Activated naive CD8-positive, alpha-beta T cell treated with anti-CD3 and anti-CD28 coated beads, Interleukin-2, amount 50 U/mL, for 16 hours (primary cell): Measurements from ENCODE around the gene PGAP3.

ENCODE experiments used
- DNase-seq: peaks from one replicate; pipeline ENCODE4 v3.0.0-alpha.2; 2020; ENCODE audit warnings: low read depth, low spot score

The PGAP3 gene

DNA sequence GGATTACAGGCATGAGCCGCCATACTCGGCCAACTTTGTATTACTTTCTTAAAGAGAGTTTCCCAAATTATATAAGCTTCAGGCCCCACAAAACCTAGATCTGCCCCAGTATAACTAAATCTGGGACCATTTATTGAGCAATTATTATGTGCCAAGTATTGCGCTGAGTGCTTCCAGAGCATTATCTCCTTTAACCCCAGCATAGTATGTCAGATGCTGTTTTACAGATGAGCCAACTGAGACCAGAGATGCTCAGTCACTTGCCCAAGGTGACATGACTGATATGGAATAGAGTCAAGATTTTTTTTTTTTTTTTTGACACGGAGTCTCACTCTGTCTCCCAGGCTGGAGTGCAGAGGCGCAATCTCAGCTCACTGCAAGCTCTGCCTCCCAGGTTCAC, 10.1 kb upstream of the PGAP3 start:
- no peak for DNase-seq

DNA sequence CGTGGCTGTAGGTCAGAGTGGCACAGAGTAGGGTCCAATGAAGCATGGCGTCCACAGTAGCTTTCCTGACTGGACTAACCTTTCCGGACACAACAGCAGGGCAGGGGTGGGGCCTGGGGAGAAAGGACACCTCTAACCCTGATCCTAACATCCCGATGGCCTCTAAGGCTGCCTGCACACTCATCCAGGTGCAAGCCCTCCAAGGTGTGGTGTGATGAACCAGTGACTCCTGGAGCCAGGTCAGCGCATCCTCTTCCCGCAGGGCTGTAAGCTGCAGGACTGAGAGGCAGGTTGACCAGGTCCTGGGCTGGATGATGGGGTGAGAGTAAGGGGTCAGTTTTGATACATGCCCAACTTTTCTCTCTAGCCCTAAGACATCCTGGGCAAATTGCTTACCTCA, 8.9 kb upstream of the PGAP3 start:
- DNase-seq, result no peak

DNA sequence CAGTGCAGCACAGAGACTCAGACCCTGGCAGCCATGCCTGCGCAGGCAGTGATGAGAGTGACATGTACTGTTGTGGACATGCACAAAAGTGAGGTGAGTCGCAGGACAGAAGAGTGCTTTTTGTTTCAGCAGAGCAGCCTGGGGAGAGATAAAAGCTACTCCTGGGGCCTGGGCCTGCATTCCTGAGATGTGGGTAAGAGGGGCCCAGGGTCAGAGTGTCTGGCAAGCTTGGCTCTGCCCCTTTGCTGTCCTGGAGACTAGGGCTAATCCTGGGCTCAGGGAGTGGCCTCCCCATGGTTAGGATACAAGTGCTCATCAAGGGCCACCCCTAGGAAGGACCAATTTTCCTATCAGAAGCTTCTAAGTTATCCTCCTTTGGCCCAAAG, 7.2 kb upstream of the PGAP3 start:
- DNase-seq, result no peak

DNA sequence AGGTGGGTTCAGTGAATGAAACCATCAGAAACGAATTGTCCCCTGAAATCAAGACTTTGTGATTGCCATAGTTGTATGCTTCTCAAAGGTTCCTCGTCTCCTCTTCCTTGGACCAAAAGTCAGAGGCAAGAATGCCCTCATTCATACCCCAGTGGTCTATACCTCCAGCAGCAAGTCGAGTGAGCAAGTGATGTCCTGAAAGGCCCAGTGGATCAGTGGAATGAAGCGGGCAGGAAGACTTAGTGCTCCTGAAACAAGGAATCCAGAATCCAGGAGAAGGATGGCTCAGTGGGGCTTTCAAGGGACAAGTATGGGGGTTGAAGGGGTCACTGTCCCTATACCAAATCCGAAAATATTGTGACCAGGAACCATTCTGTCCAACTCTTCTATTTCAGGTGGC, 6.7 kb upstream of the PGAP3 start:
- no peak for DNase-seq

DNA sequence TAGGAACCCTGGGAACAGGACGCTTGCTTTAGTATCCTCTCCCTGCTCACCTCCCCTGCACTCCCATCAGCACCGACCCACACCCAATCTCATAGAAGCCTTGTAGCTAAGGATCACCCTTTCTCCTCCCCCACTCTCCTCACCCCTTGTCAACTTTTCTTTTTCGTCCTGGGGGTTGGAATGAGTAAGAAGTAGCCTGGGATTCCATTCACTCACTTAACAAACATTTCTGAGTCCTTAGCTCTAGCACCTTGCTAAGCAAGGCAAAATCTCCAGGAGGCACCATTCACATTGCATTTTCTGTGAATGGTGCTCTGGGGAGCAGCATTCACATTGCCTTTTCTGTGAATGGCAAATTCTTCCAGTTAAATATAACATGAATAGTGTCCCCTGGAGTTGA, 1.1 kb upstream of the PGAP3 start:
- no peak for DNase-seq

DNA sequence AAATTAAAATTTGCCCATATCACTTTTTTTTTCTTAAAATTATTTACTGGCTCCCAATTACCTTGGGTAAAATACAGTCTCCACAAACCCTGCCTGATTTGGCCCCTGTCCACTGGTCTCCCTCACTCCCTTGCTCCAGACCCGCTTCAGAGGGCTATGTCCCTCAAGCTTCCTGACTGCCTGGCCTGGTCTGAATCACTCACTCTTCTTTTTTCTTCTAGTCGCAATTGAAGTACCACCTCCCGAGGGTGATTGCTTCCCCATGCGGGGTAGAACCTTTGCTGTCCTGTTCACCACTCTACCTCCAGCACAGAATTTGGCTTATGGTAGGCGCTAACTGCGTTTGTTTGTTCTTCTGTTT, 598 bp upstream of the PGAP3 start:
- no peak for DNase-seq

DNA sequence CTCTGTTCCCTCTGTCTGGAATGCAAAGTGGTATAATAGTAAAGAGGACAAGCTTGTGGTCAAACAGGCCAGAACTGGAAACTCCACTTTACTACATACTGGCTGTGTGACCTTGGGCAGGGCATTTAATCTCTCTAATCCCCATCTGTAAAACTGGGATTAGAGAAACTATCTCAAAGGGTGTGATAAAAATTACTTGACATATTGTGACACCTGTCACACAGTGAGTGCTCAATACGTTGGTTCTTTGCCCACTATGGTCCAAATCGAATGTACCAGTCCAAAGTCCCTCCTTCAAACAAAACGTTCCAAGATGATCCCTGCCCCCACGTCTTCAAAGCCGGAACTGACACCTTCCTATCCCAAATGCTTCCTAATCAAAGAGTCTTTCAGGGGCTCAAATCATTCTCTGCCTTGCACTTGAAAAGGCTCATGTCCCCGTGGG, 734 bp downstream of the PGAP3 start:
- no peak for DNase-seq

DNA sequence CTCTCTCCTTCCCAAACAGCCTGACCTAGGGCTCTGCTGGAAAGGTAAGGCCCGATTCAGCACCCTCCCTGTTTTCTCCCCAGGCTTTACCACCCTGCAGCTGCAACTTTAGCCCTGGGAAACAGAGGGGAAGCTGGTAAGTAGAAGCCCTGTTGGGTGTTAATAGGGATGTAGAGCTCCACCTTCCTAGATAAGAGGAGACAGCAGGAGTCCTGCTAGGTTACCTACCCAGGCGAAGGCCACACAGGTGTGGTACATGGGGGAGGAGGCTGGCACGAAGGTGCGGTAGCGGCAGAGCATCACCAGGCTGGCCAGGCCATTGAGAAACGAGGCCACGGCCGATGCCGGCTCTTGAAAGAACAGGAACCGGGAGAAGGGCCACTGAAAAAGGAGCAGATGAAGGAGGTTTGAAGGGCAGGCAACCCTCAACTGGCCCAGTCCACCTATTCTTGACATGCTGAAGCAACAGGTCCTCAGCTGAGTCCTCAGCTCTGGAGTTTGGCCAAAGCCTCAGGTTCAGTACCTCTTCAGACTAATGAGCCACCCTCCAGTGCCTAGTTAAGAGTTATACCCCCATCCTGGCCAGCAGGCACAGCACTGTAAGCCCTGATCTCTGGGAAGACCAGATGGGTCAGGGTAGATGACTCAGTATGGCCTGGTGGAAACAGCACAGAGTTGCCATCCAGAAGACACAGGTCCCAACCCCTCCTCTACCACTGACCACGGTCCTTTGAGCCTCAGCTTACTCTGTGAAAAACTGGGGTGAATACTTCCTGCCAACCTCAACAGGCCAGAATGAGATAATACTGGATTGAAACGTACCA, 3.3 kb downstream of the PGAP3 start:
- DNase-seq, result no peak

DNA sequence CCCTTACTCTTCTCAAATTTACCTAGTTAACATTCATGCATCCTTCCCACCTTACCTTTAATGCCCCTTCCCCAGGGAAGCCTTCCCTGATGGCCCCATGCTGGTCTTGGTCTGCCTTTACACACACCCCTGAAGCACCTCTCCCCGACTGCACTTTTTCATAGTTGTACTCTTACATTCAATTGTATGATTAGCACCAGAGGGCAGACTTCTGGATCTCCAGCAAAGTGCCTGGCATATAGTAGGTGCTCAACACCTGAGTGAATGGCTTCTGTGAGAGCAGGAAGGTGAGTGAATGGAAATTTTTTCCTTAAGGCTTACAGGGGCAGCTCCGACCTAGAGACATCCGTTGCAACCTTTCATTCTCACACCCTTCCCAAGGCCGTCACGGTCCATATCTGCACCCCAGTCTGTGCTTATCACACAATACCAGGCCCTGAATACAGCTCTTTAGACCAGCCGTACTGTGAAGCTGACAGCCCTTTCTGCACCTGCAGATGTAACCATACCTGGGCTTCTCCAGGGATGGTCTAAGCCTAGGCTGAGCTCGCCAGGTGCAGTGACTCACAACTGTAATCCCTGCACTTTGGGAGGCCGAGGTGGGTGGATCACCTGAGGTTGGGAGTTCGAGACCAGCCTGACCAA, 4.4 kb downstream of the PGAP3 start:
- no peak for DNase-seq

DNA sequence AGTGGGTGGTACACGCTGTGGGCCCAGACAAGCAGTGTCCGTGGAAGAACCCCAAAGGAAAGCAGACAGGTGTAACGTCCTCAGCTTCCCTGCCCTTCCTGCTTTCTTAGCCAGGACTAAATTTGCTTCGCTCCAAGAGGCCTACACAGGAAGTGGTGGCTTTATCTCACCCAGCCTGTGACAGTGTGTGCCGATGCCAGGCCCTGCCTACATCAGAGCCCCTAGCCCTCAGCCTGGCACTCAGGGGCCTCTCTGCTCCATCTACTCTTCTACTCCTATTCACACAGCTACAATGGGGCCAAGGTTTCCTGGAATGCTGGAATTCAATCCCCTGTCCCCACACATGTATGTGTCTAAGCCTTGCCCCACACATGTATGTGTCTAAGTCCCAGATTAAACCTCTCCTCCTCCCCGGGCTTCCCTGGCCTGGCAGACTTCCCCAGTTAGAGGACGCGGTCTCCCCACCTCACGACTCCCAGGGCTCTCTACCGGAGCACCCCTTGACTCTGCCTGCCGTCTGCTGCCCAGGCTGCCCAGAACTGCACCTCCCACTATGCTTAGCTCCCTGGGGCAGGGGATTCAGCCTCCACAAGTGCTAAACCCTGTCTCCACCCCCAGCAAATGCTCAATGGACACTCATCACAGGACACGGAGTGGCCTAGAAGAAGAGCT, 8.2 kb downstream of the PGAP3 start:
- DNase-seq, result no peak

DNA sequence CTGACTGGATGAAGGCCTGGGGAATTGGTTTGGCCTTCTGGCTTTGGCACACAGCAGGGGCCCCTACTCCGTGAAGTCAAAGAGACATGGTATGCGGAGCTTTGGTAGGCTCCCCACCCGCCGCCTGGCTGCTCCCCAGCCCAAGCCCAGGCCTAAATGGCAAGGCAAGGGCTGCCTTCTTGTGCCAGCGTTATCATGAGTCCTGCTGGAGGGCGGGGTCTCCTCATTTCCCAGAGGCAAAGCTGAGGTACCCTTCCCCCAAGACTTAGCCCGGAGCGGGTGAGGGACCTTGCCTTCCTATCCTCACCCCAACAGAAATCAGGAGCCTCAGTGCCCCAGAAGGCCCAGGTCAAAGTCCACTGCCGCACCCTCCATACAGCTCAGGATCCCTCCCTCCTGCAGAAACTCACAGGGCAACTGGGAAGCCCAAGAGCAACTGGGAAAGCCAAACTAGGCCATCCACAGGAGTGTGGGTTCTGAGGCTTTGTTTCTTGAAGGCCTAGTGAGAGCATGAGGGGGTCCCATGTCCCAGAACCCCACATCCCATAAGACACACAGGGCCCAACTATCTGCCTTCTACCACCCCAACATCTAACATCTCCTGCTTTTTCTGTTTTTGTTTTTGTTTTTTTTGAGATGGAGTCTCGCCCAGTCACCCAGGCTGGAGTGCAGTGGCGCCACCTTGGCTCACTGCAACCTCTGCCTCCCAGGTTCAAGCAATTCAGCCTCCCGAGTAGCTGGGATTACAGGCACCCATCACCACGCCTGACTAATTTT, 9.3 kb downstream of the PGAP3 start:
- no peak for DNase-seq

DNA sequence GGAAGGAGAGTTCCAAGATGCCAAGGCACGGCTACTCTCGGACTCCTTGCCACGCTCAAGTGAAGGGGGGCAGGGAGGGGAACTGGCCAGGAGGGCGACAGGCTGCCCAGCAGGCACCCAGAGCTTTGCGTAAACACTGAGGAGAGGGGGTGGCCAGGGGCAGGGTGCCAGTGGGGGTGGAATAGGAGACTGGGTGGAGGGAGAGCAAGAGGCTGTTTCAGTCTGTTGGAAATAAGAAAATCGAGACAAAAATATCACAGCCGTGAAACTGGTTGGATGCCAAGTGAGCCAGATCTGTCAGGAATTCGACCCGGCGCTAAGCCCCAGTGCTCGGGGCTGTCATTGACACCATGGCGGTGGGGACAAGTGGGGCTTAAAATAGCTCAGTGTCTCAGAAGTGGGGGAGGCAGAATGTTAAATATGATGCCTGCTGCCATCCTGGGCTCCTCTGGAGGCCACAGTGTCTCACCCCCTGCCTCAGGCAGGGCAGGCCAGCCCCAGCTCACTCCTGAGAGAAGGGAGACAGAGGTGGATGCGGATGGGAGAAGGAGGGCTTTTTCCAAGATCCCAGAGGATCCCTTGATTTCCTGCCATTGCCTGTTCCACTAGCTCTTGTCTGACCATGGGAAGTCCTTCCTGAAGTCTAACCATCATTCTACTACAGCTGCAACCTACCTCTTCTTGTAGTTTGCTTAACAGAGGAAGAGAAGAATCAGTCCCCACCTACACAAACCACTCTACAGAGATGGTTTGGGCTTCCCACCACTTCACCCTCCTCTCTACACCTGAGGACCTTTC, 10.1 kb downstream of the PGAP3 start:
- no peak for DNase-seq

DNA sequence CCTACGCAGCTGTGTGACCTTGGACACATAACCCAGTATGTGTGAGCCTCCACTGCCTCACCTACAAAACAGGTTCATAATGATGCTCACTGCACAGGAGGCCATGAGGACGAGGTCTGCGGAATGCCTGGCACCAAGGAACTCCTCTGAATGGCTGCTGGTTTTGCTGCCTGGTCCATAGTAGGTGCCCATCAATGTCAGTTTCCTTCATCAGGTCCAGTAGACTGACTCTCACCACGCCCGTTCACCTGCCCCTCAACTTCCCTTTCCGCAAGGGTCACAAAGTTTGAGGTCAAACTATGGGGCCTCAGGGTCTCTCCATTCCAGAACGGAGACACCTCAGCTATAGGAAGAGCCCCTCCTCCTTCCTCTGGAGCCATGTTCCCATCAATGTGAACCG, 10.8 kb downstream of the PGAP3 start:
- no peak for DNase-seq

DNA sequence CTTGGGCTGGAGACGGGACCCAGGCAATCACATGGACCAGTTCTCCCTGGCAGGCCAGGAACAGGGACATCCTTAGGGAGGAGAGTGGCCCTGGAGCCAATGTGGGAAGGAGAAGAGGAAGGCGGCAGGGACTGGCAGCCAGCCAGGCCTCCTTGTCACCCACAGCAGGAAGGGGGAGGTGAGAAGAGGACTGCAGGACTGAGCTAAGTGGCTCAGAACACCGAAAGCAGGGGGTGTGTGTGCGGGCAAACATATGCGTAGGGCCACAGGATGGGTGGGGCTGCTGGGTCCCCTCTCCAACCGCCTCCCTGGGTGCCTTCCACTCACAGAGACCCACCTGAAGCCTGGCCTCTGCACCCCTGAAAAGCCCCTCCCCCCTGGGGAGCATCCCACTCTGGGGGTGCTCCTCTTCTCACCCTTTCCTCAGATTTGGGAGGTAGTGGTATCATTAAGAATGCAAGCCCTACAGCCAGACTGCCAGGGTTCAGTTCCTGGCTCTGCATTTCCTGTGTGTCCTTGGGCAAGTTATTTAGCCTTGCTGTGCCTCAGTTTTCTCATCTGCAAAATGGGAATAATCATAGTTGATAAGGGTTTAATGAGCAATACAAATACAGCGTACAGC, 11.5 kb downstream of the PGAP3 start:
- no peak for DNase-seq

DNA sequence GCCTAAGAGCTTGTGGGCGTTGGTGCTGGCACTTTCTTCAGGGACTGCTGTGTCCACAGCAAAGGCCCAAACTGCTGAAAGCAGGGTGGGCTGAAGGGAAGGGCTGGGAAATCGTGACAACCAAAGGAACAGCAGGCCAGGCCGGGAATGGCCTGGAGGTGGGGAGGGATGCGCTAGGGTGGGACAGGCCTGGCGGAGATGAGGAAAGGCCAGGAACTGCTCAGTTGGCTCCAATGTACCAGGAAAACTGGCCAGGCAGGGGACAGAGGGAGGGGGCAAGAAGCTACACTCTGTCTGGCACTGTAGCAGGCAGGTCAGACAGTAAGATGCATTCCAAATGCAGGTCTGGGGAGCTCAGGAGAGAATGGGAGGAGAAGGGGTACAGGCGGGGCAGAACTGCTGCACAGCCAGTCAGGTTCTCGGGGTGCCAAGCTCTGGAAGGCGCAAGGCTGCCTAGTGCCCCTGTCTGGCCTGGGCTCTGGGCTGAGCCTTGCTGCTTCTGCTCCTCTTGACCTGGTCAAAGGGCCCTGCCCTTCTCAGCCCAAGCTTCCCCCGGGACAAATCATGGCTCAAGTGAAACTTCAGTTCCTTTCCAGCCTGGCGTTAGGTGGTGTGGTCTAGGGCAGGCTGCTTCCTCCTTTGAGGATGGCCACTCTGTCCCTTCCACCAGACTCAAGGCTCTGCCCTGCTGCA, 12.3 kb downstream of the PGAP3 start:
- no peak for DNase-seq

DNA sequence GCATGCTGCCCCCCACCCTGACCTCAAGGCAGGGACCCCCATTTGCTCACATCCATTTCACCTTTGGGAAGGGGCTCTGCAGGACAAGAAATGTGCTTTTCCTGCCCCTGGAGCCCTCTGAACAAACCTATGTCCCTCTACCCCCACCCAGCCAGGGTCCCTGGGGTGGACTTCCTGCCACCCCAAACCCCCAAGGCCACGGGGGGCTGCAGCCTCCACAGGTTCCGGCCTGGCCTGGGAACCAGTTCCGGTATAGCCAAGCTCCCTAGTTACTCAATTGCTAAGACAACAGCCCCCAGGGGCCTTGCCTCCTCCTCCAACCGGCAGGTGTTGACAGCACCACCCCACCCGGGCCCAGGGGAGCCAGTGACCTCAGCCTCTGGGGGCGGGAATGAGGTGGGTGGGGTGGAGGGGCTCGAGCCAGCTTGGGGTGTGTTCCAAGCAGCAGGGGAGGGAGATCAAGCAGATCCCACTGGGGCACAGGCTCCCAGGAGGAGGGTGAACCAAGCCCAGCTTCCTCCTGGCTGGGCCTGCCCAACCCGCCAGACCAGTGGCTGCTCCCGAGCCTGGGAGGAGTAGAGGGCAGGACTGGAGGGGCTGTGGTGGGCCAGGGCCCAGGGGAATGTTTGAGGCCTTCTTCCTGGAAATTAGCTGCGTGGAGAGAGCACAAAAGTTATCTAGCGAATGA, 13.0 kb downstream of the PGAP3 start:
- DNase-seq, result no peak

DNA sequence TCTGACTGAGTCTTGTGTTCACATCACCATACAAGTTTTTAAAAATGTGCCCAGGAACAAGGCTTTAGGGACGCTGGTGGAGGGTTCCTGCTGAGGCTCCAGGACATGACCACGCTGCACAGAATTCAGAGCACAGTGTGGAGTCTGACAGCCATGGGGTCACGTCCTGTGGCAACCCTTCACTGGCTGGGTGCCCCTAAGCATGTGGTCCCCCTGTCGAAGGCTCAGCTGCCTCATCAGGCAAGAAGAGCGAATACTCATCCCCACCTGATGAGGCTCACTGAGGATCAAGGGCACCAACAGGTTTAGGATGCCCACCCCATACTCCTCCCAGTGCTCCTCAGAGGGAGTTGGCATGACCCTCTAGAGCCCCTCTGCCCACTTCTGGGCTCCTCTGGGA, 13.7 kb downstream of the PGAP3 start:
- no peak for DNase-seq

DNA sequence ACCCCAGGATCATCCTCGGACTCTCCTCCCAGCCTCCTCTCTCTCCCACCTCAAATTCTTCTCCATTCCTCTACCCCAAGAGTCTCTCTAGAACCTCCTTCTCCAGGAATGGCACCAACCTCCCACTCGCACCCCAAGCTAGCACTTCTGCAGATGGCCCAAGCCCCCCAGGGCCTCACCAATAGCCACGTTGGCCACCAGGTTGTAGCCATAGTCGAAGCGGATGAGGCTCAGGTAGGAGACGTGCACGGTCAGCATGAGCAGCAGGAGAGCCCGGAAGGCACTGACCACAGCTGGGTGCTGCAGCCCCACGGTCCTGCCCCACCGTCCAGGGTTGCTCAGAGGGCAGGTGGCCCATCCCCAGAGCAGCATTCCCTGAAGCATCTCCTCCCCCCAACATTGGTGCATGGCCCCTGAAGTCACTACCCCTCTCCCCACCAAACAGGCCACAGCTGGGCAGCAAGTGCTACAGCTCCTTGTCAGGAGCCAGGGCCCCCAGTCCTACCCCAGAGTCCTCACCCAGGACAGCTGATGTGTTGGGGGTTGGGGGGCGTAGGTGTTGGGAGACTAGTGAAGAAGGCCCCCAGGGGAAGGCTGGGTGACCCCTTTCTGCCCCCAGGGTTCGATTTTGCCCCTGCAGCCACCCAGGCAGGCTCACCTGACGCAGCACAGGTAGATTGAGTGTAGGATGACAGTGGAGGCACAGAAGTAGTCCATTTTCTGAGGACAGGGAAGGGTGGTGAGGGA, 14.3 kb downstream of the PGAP3 start:
- DNase-seq, result no peak
